Stimulated activated CD4-positive, alpha-beta T cell treated with anti-CD3 and anti-CD28 coated beads, Interleukin-4, amount 100 ng/mL, for 24 hours (primary cell): ENCODE measurements around the gene RNASET2.
"Not testable (repeated sequence)": the region's sequence is repeated elsewhere in the genome, so short reads cannot be mapped to it uniquely, and the experiment has no call there.

Experiments
- DNase-seq: peaks from one replicate; pipeline ENCODE4 v3.0.0-alpha.2; 2020

Gene RNASET2

GRCh38 chr6:166900130-166900708 is 56.1 kb downstream of the RNASET2 start:
- DNase-seq = no peak

GRCh38 chr6:166898910-166899309 is 57.4 kb downstream of the RNASET2 start:
- DNase-seq = no peak

- DNase-seq = not testable (repeated sequence)
These were observed 61.7 kb downstream of the RNASET2 start for GRCh38 chr6:166894614-166895013.

GRCh38 chr6:166892472-166892871 is 63.9 kb downstream of the RNASET2 start:
- DNase-seq = not testable (repeated sequence)

GRCh38 chr6:166886773-166887172 is 69.6 kb downstream of the RNASET2 start:
- not testable (repeated sequence) for DNase-seq

- not testable (repeated sequence) for DNase-seq
These were observed 71.4 kb downstream of the RNASET2 start for GRCh38 chr6:166884958-166885357.

- no peak for DNase-seq
These were observed 76.8 kb downstream of the RNASET2 start for GRCh38 chr6:166879594-166879993.
